PC-3 (cell line): ENCODE results near the gene BPI.

Experiments
- CTCF ChIP-seq: fragments of 300-600 bp; sonication (generic); conservative IDR thresholded peaks from 2 replicates; pipeline ENCODE4 v1.5.1; 2017; ENCODE audit warnings: antibody characterized with exemption, low read depth, mild to moderate bottlenecking, low read length
- EZH2 ChIP-seq: fragments of 300-600 bp; sonication (generic); IDR thresholded peaks from one replicate; pipeline ENCODE4 v1.6.1; 2017; ENCODE audit warnings: antibody characterized with exemption, mild to moderate bottlenecking, low read length; ENCODE audit not compliant: unreplicated experiment
- EZH2phosphoT487 ChIP-seq: fragments of 300-600 bp; sonication (generic); IDR thresholded peaks from 2 replicates; pipeline ENCODE4 v1.6.1; 2018; ENCODE audit warnings: mild to moderate bottlenecking, antibody characterized with exemption, low read length, borderline replicate concordance

DNA sequence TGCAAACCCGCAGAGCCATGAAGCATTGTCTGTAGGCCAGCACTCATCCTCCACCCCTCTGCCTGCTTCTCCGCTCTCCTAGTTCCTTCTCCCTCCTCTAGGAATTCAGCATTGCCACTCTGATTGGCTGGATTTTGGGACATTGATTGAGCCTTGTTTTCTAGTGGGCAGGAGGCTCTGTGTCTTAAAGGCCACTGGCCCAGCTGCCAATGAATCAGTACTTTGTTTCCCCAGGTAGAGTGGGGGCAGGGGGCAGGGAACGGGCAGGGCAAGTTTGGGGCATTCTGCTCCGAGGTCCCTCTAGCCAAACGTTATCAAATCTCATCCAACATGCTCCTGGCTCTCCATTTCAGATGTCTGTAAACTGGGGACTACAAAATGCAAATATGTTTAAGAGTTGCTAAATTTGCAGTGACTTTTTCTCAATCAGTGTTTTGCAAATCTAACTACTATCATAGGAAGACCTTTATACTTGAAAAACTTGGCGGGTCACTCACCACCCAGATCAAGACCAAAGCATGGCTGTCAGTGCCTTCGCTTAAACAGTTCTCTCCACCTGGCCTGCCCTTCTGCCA is 10.4 kb upstream of the BPI start:
- no peak for TF ChIP-seq CTCF
- TF ChIP-seq EZH2: no peak
- no peak for TF ChIP-seq EZH2phosphoT487
